Endothelial cell (in vitro differentiated cells): Measurements from ENCODE around the gene NFATC3. TPM values are rescaled to one million over a fixed set of nuclear protein-coding genes. Genes with fewer than 3 reads are reported as not detected.
"Not testable (repeated sequence)": the region's sequence is repeated elsewhere in the genome, so short reads cannot be mapped to it uniquely, and the experiment has no call there.

ENCODE experiments used
- DNase-seq: peaks from one replicate; pipeline ENCODE4 v3.0.0; 2021; ENCODE audit warnings: low spot score
- H3K27ac Mint-ChIP-seq: one replicate; pipeline ENCODE4 v1.8.0; 2021; ENCODE audit warnings: mixed read lengths, inconsistent platforms; ENCODE audit not compliant: unreplicated experiment
- H3K27me3 Mint-ChIP-seq: one replicate; pipeline ENCODE4 v1.8.0; 2021; ENCODE audit warnings: mild to moderate bottlenecking, moderate library complexity, mixed read lengths, inconsistent platforms; ENCODE audit not compliant: unreplicated experiment
- H3K36me3 Mint-ChIP-seq: one replicate; pipeline ENCODE4 v1.8.0; 2021; ENCODE audit warnings: mild to moderate bottlenecking, low read depth, mixed read lengths, inconsistent platforms; ENCODE audit not compliant: unreplicated experiment
- H3K4me1 Mint-ChIP-seq: one replicate; pipeline ENCODE4 v1.8.0; 2021; ENCODE audit warnings: mild to moderate bottlenecking, mixed read lengths, inconsistent platforms; ENCODE audit not compliant: unreplicated experiment
- H3K4me3 Mint-ChIP-seq: one replicate; pipeline ENCODE4 v1.8.0; 2021; ENCODE audit warnings: mild to moderate bottlenecking, mixed read lengths, inconsistent platforms; ENCODE audit not compliant: unreplicated experiment
- H3K9me3 Mint-ChIP-seq: one replicate; pipeline ENCODE4 v1.8.0; 2021; ENCODE audit warnings: mixed read lengths, inconsistent platforms; ENCODE audit not compliant: unreplicated experiment
- CTCF ChIP-seq: fragments of 200-600 bp; sonication (generic); IDR thresholded peaks from one replicate; pipeline ENCODE4 v1.5.0; 2021; ENCODE audit warnings: antibody characterized with exemption; ENCODE audit not compliant: unreplicated experiment
- total RNA-seq: library from RNA; stranded (reverse); fragmentation: NEBNext Ultra II Directional; extraction: Animal tissue kit (Norgen Biotek cat#: 25700); gene quantifications from one replicate; pipeline ENCODE4 v1.2.1, GENCODE V29; 2021; ENCODE audit not compliant: unreplicated experiment

Gene NFATC3
- total RNA-seq, 1 donor from 2014 or later = 38.4 TPM

GRCh38 chr16:68097088-68097487 lies 11.9 kb downstream of the NFATC3 start:
- H3K27ac Mint-ChIP-seq = no peak overlapping the region
- no peak for DNase-seq
- H3K4me3 Mint-ChIP-seq = no peak overlapping the region
- TF ChIP-seq CTCF = no peak
- H3K27me3 Mint-ChIP-seq = peaks cover 3% of the 10 kb centered on the region
- peaks cover 7% of the 10 kb centered on the region for H3K4me1 Mint-ChIP-seq
- no peaks in the 10 kb centered on the region for H3K9me3 Mint-ChIP-seq
- no peaks in the 10 kb centered on the region for H3K36me3 Mint-ChIP-seq

- no peak for DNase-seq
- H3K27ac Mint-ChIP-seq = no peak overlapping the region
- peaks cover 3% of the 10 kb centered on the region for H3K27me3 Mint-ChIP-seq
- H3K9me3 Mint-ChIP-seq = no peaks in the 10 kb centered on the region
- H3K4me3 Mint-ChIP-seq = no peak overlapping the region
- TF ChIP-seq CTCF = no peak
- peaks cover 4% of the 10 kb centered on the region for H3K4me1 Mint-ChIP-seq
- H3K36me3 Mint-ChIP-seq = no peaks in the 10 kb centered on the region
Observed at GRCh38 chr16:68097895-68098294, 12.7 kb downstream of the NFATC3 start.

GRCh38 chr16:68100488-68100887 lies 15.3 kb downstream of the NFATC3 start:
- H3K36me3 Mint-ChIP-seq = peaks cover 3% of the 10 kb centered on the region
- no peaks in the 10 kb centered on the region for H3K4me1 Mint-ChIP-seq
- no peak overlapping the region for H3K27ac Mint-ChIP-seq
- peaks cover 2% of the 10 kb centered on the region for H3K27me3 Mint-ChIP-seq
- DNase-seq = no peak
- no peaks in the 10 kb centered on the region for H3K9me3 Mint-ChIP-seq
- H3K4me3 Mint-ChIP-seq = no peak overlapping the region
- no peak for TF ChIP-seq CTCF

- no peak for TF ChIP-seq CTCF
- Mint-ChIP-seq H3K27ac (no peak overlapping the region), H3K4me3 (no peak overlapping the region), H3K36me3 (peaks cover 18% of the 10 kb centered on the region), H3K27me3 (peaks cover 3% of the 10 kb centered on the region), H3K4me1 (no peaks in the 10 kb centered on the region), H3K9me3 (peaks cover 5% of the 10 kb centered on the region)
- DNase-seq = no peak
Observed at GRCh38 chr16:68105611-68106010, 20.4 kb downstream of the NFATC3 start.

- H3K4me1 Mint-ChIP-seq, H3K9me3 Mint-ChIP-seq, H3K27me3 Mint-ChIP-seq, DNase-seq, H3K27ac Mint-ChIP-seq, H3K4me3 Mint-ChIP-seq: not testable (repeated sequence)
- peaks cover 27% of the 10 kb centered on the region for H3K36me3 Mint-ChIP-seq
Observed at GRCh38 chr16:68107230-68107928, 22.2 kb downstream of the NFATC3 start.

GRCh38 chr16:68109156-68109555 lies 24.0 kb downstream of the NFATC3 start:
- not testable (repeated sequence) for DNase-seq, H3K9me3 Mint-ChIP-seq, H3K27ac Mint-ChIP-seq, H3K4me1 Mint-ChIP-seq, H3K27me3 Mint-ChIP-seq
- peak overlapping the region; percentile 65 for H3K4me3 Mint-ChIP-seq
- H3K36me3 Mint-ChIP-seq = peaks cover 27% of the 10 kb centered on the region

GRCh38 chr16:68110611-68111010 lies 25.4 kb downstream of the NFATC3 start:
- H3K36me3 Mint-ChIP-seq = peaks cover 24% of the 10 kb centered on the region
- H3K9me3 Mint-ChIP-seq = not testable (repeated sequence)

More at GRCh38 chr16:68110611-68111010, 25.4 kb downstream of the NFATC3 start:
- not testable (repeated sequence) for H3K4me1 Mint-ChIP-seq, H3K27ac Mint-ChIP-seq, DNase-seq, H3K27me3 Mint-ChIP-seq, H3K4me3 Mint-ChIP-seq
